H1 (cell line): ENCODE data around the gene KRT80. TPM values are rescaled to one million over a fixed set of nuclear protein-coding genes. Genes with fewer than 3 reads are reported as not detected.
A peak's percentile ranks its signal among the peaks of the same experiment; 100 is the strongest.

Source experiments
- CTCF ChIA-PET: fragments of 300-600 bp; sonication (Branson Sonifier 250); formaldehyde crosslinking; loops from one replicate; lab custom pipeline; 2021; ENCODE audit not compliant: partially characterized antibody; lab: Charles Lee
- POLR2A ChIA-PET: fragments of 300-600 bp; sonication (Branson Sonifier 250); formaldehyde crosslinking; loops from one replicate; lab custom pipeline; 2021; ENCODE audit warnings: inconsistent platforms; ENCODE audit not compliant: partially characterized antibody; lab: Charles Lee
- DNase-seq, 2 experiments: peaks; one replicate each; pipeline versions ENCODE4 v3.0.0 to v3.0.0-alpha.2; 2010 to 2022; ENCODE audit warnings: low spot score in 2 of 2, low read depth in 1 of 2, mixed read lengths in 1 of 2
- FAIRE-seq: peaks from 2 replicates; lab custom pipeline; 2011; peaks lifted over from hg19 to GRCh38; lab: Jason Lieb, UNC
- H2AFZ ChIP-seq: 2 replicates; pipeline ENCODE4 v1.8.1; 2012; ENCODE audit warnings: low read length, inconsistent platforms
- H2AK5ac ChIP-seq: 2 replicates; pipeline ENCODE4 v1.6.1; 2013; ENCODE audit warnings: low read depth, low read length
- H2BK120ac ChIP-seq: replicated peaks from 2 replicates; pipeline ENCODE3; 2013; ENCODE audit warnings: low read depth, low read length, inconsistent platforms
- H2BK12ac ChIP-seq: 2 replicates; pipeline ENCODE4 v1.6.1; 2013; ENCODE audit warnings: low read depth, low read length
- H2BK15ac ChIP-seq: 2 replicates; pipeline ENCODE4 v1.6.1; 2013; ENCODE audit warnings: low read length
- H2BK20ac ChIP-seq: 2 replicates; pipeline ENCODE4 v1.6.1; 2013; ENCODE audit warnings: low read length
- H2BK5ac ChIP-seq: 2 replicates; pipeline ENCODE4 v1.6.1; 2013; ENCODE audit warnings: low read depth, low read length
- H3K14ac ChIP-seq: 2 replicates; pipeline ENCODE4 v1.6.1; 2013; ENCODE audit warnings: inconsistent platforms; ENCODE audit not compliant: insufficient read length
- H3K18ac ChIP-seq: 2 replicates; pipeline ENCODE4 v1.6.1; 2013; ENCODE audit warnings: low read length; ENCODE audit errors: extremely low read depth
- H3K23ac ChIP-seq: 2 replicates; pipeline ENCODE4 v1.6.1; 2013; ENCODE audit warnings: inconsistent platforms; ENCODE audit not compliant: insufficient read length
- H3K23me2 ChIP-seq: 2 replicates; pipeline ENCODE4 v1.6.1; 2013; ENCODE audit warnings: low read depth, low read length
- H3K27ac ChIP-seq: 2 replicates; pipeline ENCODE4 v1.6.1; 2011; ENCODE audit warnings: low read depth, low read length, inconsistent platforms
- H3K27me3 ChIP-seq, 4 experiments: replicated peaks in 1 of 4; 1 replicate in 1 of 4; 2 replicates in 3 of 4; pipeline versions ENCODE4 v1.6.1 to v1.8.1; 2011 to 2013; ENCODE audit warnings: low read length in 3 of 4, mild to moderate bottlenecking in 3 of 4, inconsistent platforms in 2 of 4, mixed read lengths in 2 of 4, moderate library complexity in 1 of 4; ENCODE audit not compliant: control insufficient read depth in 3 of 4, insufficient read depth in 3 of 4; ENCODE audit errors: extremely low read depth in 1 of 4
- H3K36me3 ChIP-seq, 4 experiments: 2 replicates each; pipeline versions ENCODE4 v1.6.1 to v1.8.1; 2011 to 2013; ENCODE audit warnings: mild to moderate bottlenecking in 4 of 4, low read length in 3 of 4, moderate library complexity in 2 of 4, control low read depth in 1 of 4, inconsistent platforms in 1 of 4; ENCODE audit not compliant: insufficient read depth in 4 of 4, control insufficient read depth in 2 of 4
- H3K4ac ChIP-seq: replicated peaks from 2 replicates; pipeline ENCODE3; 2013; ENCODE audit warnings: low read length, low read depth, mixed read lengths, inconsistent platforms; ENCODE audit not compliant: insufficient read length
- H3K4me1 ChIP-seq, 4 experiments: replicated peaks in 1 of 4; 1 replicate in 1 of 4; 2 replicates in 3 of 4; pipeline versions ENCODE4 v1.6.1 to v1.8.1; 2011 to 2013; ENCODE audit warnings: low read length in 3 of 4, inconsistent platforms in 2 of 4, mixed read lengths in 1 of 4; ENCODE audit not compliant: insufficient read depth in 4 of 4, control insufficient read depth in 3 of 4
- H3K4me2 ChIP-seq, 2 experiments: 2 replicates each; pipeline versions ENCODE4 v1.6.1 to v1.8.1; 2011 to 2013; ENCODE audit warnings: low read depth in 2 of 2, low read length in 2 of 2, control low read depth in 1 of 2, inconsistent platforms in 1 of 2, mild to moderate bottlenecking in 1 of 2; ENCODE audit not compliant: insufficient read depth in 1 of 2
- H3K4me3 ChIP-seq, 4 experiments: fragments of 200-600, 300-600 bp in 1 of 4; sonication (generic), shearing (Covaris generic), sonication (Bioruptor Twin) in 1 of 4; 2 replicates each; pipeline versions ENCODE4 v1.5.1 to v1.8.1; 2011 to 2016; ENCODE audit warnings: low read length in 4 of 4, low read depth in 3 of 4, control low read depth in 2 of 4, inconsistent platforms in 2 of 4, mild to moderate bottlenecking in 2 of 4, mixed read lengths in 1 of 4, moderate library complexity in 1 of 4; ENCODE audit not compliant: insufficient read depth in 2 of 4; ENCODE audit errors: extremely low read depth in 1 of 4
- H3K56ac ChIP-seq: replicated peaks from 2 replicates; pipeline ENCODE3; 2013; ENCODE audit warnings: low read depth, mild to moderate bottlenecking, mixed read lengths, low read length, inconsistent platforms; ENCODE audit not compliant: insufficient read length
- H3K79me1 ChIP-seq: 2 replicates; pipeline ENCODE4 v1.6.1; 2013; ENCODE audit warnings: low read depth, low read length, control low read depth
- H3K79me2 ChIP-seq, 2 experiments: 2 replicates each; pipeline versions ENCODE4 v1.6.1 to v1.8.1; 2012 to 2013; ENCODE audit warnings: low read length in 2 of 2, mild to moderate bottlenecking in 2 of 2, inconsistent platforms in 1 of 2; ENCODE audit not compliant: insufficient read depth in 2 of 2, control insufficient read depth in 1 of 2
- H3K9ac ChIP-seq, 4 experiments: replicated peaks in 1 of 4; 1 replicate in 1 of 4; 2 replicates in 3 of 4; pipeline versions ENCODE4 v1.6.1 to v1.8.1; 2011 to 2013; ENCODE audit warnings: low read depth in 3 of 4, low read length in 3 of 4, control low read depth in 2 of 4, mild to moderate bottlenecking in 2 of 4, moderate library complexity in 2 of 4, inconsistent platforms in 1 of 4; ENCODE audit errors: extremely low read depth in 1 of 4
- H3K9me3 ChIP-seq, 2 experiments: 2 replicates each; pipeline versions ENCODE4 v1.6.1 to v1.8.1; 2012 to 2013; ENCODE audit warnings: mild to moderate bottlenecking in 2 of 2, moderate library complexity in 2 of 2, control low read depth in 1 of 2, inconsistent platforms in 1 of 2, low read depth in 1 of 2, low read length in 1 of 2, mixed read lengths in 1 of 2; ENCODE audit not compliant: insufficient read depth in 2 of 2
- H4K20me1 ChIP-seq, 2 experiments: replicated peaks in 1 of 2; 2 replicates each; pipeline versions ENCODE3 to v1.8.1; 2011 to 2013; ENCODE audit warnings: inconsistent platforms in 2 of 2, low read length in 2 of 2, mild to moderate bottlenecking in 1 of 2; ENCODE audit not compliant: insufficient read depth in 2 of 2, control insufficient read depth in 1 of 2
- H4K5ac ChIP-seq: 2 replicates; pipeline ENCODE4 v1.6.1; 2013; ENCODE audit warnings: low read length, low read depth, mixed read lengths, inconsistent platforms; ENCODE audit not compliant: insufficient read length
- H4K8ac ChIP-seq: 2 replicates; pipeline ENCODE4 v1.8.0; 2013; ENCODE audit warnings: mild to moderate bottlenecking, moderate library complexity, low read length, inconsistent platforms; ENCODE audit not compliant: insufficient read depth; ENCODE audit errors: extremely low read depth
- H4K91ac ChIP-seq: replicated peaks from 2 replicates; pipeline ENCODE3; 2013; ENCODE audit warnings: low read length, mixed read lengths, inconsistent platforms; ENCODE audit not compliant: insufficient read length
- GTF2F1 ChIP-seq: IDR thresholded peaks from 2 replicates; pipeline ENCODE4 v1.6.1; 2012; ENCODE audit warnings: low read depth, low read length, improper control_type of control experiment, borderline replicate concordance
- RFX5 ChIP-seq: IDR thresholded peaks from 2 replicates; pipeline ENCODE4 v1.6.1; 2011; ENCODE audit warnings: low read depth, low read length, improper control_type of control experiment, borderline replicate concordance
- SIN3A ChIP-seq, 2 experiments: IDR thresholded peaks in 1 of 2; conservative IDR thresholded peaks in 1 of 2; 2 replicates each; pipeline ENCODE4 v1.6.1; 2011 to 2012; ENCODE audit warnings: low read length in 2 of 2, improper control_type of control experiment in 1 of 2, low read depth in 1 of 2, mild to moderate bottlenecking in 1 of 2
- WGBS, 2 experiments: shearing (Covaris generic) in 1 of 2; methylation state at CpG; one replicate each; pipeline versions ENCODE4 v1.1.6 to v1.1.7; 2013 to 2015; ENCODE audit warnings: low lambda C conversion rate in 2 of 2, mixed read lengths in 2 of 2, inconsistent platforms in 1 of 2, low coverage in 1 of 2, missing lambda C conversion rate in 1 of 2; ENCODE audit not compliant: insufficient replicate concordance in 2 of 2, insufficient coverage in 1 of 2, insufficient read length in 1 of 2; ENCODE audit errors: extremely low coverage in 1 of 2, missing lambda C conversion rate in 1 of 2; 5-methylcytosine and 5-hydroxymethylcytosine counted together
- polyA plus RNA-seq, 7 experiments: library from polyadenylated mRNA; depleted of rRNA in 3 of 7; stranded (reverse) in 5 of 7; unstranded in 2 of 7; fragments of >200 nt in 5 of 7; fragments of 200-250 nt in 2 of 7; gene quantifications; 1 replicate in 5 of 7; 2 replicates in 1 of 7; 4 replicates in 1 of 7; pipeline versions ENCODE4 v1.2.1 to v1.2.3, GENCODE V29; 2011 to 2013; ENCODE audit warnings: missing spikeins in 2 of 7, mixed read lengths in 2 of 7
- total RNA-seq: library from RNA; stranded (reverse); fragmentation: NEBNext Ultra II Directional; extraction: Animal tissue kit (Norgen Biotek cat#: 25700); gene quantifications from 2 replicates; pipeline ENCODE4 v1.2.1, GENCODE V29; 2021

The KRT80 gene
- total and polyA plus RNA-seq, 2 of the 8 experiments (the other 6 are each of a cell fraction or from before 2014, with no cell fraction given), result 0.05 TPM; not detected in 1

GRCh38 chr12:52120951-52121823 is 70.6 kb downstream of the KRT80 start:
- H3K36me3 ChIP-seq, result no peaks in the 10 kb centered on the region
- H3K4me3 ChIP-seq, result no peak overlapping the region
- no peaks in the 10 kb centered on the region for H3K79me2 ChIP-seq
- ChIA-PET POLR2A (interaction anchor here (0.7 to 1.5 kb wide), 3 partner anchors 28 to 95 kb away, joined by 4 to 5 read pairs (median 5); no protein-coding TSS in a partner anchor), CTCF (interaction anchor here (0.7 to 12.6 kb wide), 28 partner anchors 9 to 118 kb away, joined by 3 to 338 read pairs (median 4); no protein-coding TSS in a partner anchor)
- H3K4ac ChIP-seq, result peak overlapping the region; percentile 48
- no peak overlapping the region for H4K5ac ChIP-seq
- TF ChIP-seq RFX5 (no peak), GTF2F1 (no peak), SIN3A (conservative IDR thresholded peaks at IDR 0.05 in 1 of 2, IDR thresholded peaks at IDR 0.05 in 1 of 2; ENCODE audit: low read depth in 1 of 2, low read length in 2 of 2) (no peak)
- WGBS, 2 experiments, result 89% methylated on average over 18 of the region's 19 CpGs; no CpG with 5 or more reads in 1 of the 2 experiments
- no peak overlapping the region for H3K14ac ChIP-seq
- H2BK12ac ChIP-seq, result peak overlapping the region; percentile 84; the same call in 1 of the 2 replicates
- H3K23ac ChIP-seq, result no peak overlapping the region
- 0 out of 2 replicates have a peak, but pooled peaks cover 2% of the 10 kb centered on the region for H3K23me2 ChIP-seq
- peak overlapping the region; percentile 47 for H4K91ac ChIP-seq
- no peaks in the 10 kb centered on the region for H4K20me1 ChIP-seq
- H3K79me1 ChIP-seq, result no peaks in the 10 kb centered on the region
- H2AFZ ChIP-seq, result no peak overlapping the region; the same call in 1 of the 2 replicates
- H3K27ac ChIP-seq, result no peak overlapping the region
- H3K4me2 ChIP-seq, result no peak overlapping the region
- no peak for FAIRE-seq
- peak overlapping the region; percentile 72; the same call in 1 of the 2 replicates for H2BK15ac ChIP-seq
- H2BK5ac ChIP-seq, result peak overlapping the region; percentile 71; the same call in 1 of the 2 replicates
- H2AK5ac ChIP-seq, result no peak overlapping the region
- H4K8ac ChIP-seq, result peak overlapping the region; percentile 60; the same call in 1 of the 2 replicates
- no peak for DNase-seq
- peaks cover 26 to 38% (median 27%) of the 10 kb centered on the region in 4 experiments for H3K4me1 ChIP-seq
- H3K9ac ChIP-seq, result no peak overlapping the region
- peak overlapping the region; percentile 11; the same call in 1 of the 2 replicates for H2BK20ac ChIP-seq
- no peak overlapping the region for H2BK120ac ChIP-seq
- H3K9me3 ChIP-seq, result no peaks in the 10 kb centered on the region
- H3K18ac ChIP-seq, result peak overlapping the region; percentile 53; the same call in 1 of the 2 replicates
- no peak overlapping the region for H3K56ac ChIP-seq
- no peaks in the 10 kb centered on the region for H3K27me3 ChIP-seq
